GM23338 (cell line): Measurements from ENCODE around the gene KLK6.

Experiments used
- CREB1 ChIP-seq: fragments of 250-450 bp; sonication (Bioruptor Pico); IDR thresholded peaks from 2 replicates; pipeline ENCODE4 v1.5.0; 2020; ENCODE audit warnings: low read depth, mild to moderate bottlenecking, moderate library complexity
- ETS1 ChIP-seq: IDR thresholded peaks from 2 replicates; pipeline ENCODE4 v1.6.1; 2016; ENCODE audit warnings: antibody characterized with exemption
- EZH2 ChIP-seq: fragments of 200-600 bp; sonication (generic); IDR thresholded peaks from one replicate; pipeline ENCODE4 v1.8.0; 2017; ENCODE audit warnings: antibody characterized with exemption, mild to moderate bottlenecking, low read depth; ENCODE audit not compliant: unreplicated experiment
- EZH2phosphoT487 ChIP-seq: fragments of 200-600 bp; sonication (generic); IDR thresholded peaks from one replicate; pipeline ENCODE4 v1.8.1; 2018; ENCODE audit warnings: antibody characterized with exemption; ENCODE audit not compliant: unreplicated experiment
- JUNB ChIP-seq: IDR thresholded peaks from one replicate; pipeline ENCODE4 v1.6.1; 2016; ENCODE audit warnings: antibody characterized with exemption; ENCODE audit not compliant: unreplicated experiment
- POLR2AphosphoS5 ChIP-seq: IDR thresholded peaks from 2 replicates; pipeline ENCODE4 v1.6.1; 2016; ENCODE audit warnings: antibody characterized with exemption, low read depth
- REST ChIP-seq: IDR thresholded peaks from one replicate; pipeline ENCODE4 v1.6.1; 2018; ENCODE audit warnings: antibody characterized with exemption; ENCODE audit not compliant: unreplicated experiment
- STAT1 ChIP-seq: IDR thresholded peaks from one replicate; pipeline ENCODE4 v1.6.1; 2016; ENCODE audit warnings: antibody characterized with exemption; ENCODE audit not compliant: unreplicated experiment
- ZNF114 ChIP-seq: fragments of 250-450 bp; sonication (Bioruptor Pico); IDR thresholded peaks from 2 replicates; pipeline ENCODE4 v1.5.0; 2020; ENCODE audit warnings: mild to moderate bottlenecking, moderate library complexity
- ZNF331 ChIP-seq: fragments of 250-450 bp; sonication (Bioruptor Pico); IDR thresholded peaks from 2 replicates; pipeline ENCODE4 v1.5.0; 2020; ENCODE audit warnings: low read depth, mild to moderate bottlenecking, moderate library complexity
- ZNF462 ChIP-seq: fragments of 250-450 bp; sonication (Bioruptor Pico); IDR thresholded peaks from 2 replicates; pipeline ENCODE4 v1.5.0; 2020; ENCODE audit warnings: mild to moderate bottlenecking, moderate library complexity
- TF ChIP-seq, protein P1 (sequence below), 2 experiments: fragments of 200-600 bp in 1 of 2; sonication (generic) in 1 of 2; conservative IDR thresholded peaks; 2 replicates each; pipeline versions ENCODE4 v1.5.1 to v1.6.1; 2016 to 2017; ENCODE audit warnings: antibody characterized with exemption in 2 of 2, low read depth in 2 of 2, mild to moderate bottlenecking in 2 of 2, moderate library complexity in 1 of 2

- TF ChIP-seq, protein P1, sequence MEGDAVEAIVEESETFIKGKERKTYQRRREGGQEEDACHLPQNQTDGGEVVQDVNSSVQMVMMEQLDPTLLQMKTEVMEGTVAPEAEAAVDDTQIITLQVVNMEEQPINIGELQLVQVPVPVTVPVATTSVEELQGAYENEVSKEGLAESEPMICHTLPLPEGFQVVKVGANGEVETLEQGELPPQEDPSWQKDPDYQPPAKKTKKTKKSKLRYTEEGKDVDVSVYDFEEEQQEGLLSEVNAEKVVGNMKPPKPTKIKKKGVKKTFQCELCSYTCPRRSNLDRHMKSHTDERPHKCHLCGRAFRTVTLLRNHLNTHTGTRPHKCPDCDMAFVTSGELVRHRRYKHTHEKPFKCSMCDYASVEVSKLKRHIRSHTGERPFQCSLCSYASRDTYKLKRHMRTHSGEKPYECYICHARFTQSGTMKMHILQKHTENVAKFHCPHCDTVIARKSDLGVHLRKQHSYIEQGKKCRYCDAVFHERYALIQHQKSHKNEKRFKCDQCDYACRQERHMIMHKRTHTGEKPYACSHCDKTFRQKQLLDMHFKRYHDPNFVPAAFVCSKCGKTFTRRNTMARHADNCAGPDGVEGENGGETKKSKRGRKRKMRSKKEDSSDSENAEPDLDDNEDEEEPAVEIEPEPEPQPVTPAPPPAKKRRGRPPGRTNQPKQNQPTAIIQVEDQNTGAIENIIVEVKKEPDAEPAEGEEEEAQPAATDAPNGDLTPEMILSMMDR (conservative IDR thresholded peaks at IDR 0.05; ENCODE audit: low read depth in 2 of 2), result no peak
- no peak for TF ChIP-seq REST
- no peak for TF ChIP-seq EZH2phosphoT487
- no peak for TF ChIP-seq POLR2AphosphoS5
- TF ChIP-seq EZH2, result no peak
- TF ChIP-seq ZNF114, result no peak
- TF ChIP-seq CREB1, result no peak
- TF ChIP-seq ZNF331, result no peak
- TF ChIP-seq JUNB, result no peak
- no peak for TF ChIP-seq ETS1
- no peak for TF ChIP-seq ZNF462 (CRISPR knock-in tag)
- no peak for TF ChIP-seq STAT1
These were observed 8.2 kb upstream of the KLK6 start for GRCh38 chr19:50977626-50978025.
